ENCODE results near the gene VOPP1. TPM values are rescaled to one million over a fixed set of nuclear protein-coding genes. Genes with fewer than 3 reads are reported as not detected.

Gene VOPP1
- total and polyA plus RNA-seq, 9 of the 15 experiments (the other 6 are each of a cell fraction or from before 2014, with no cell fraction given), result 8.2 to 45.8 (median 31.2) TPM

- H3K27me3 ChIP-seq (ENCODE audit: control insufficient read depth in 2 of 2, insufficient read depth in 2 of 2, low read length in 2 of 2), result no peaks in the 10 kb centered on the region
- no peak overlapping the region for H3K4me3 ChIP-seq
- no peaks in the 10 kb centered on the region for H3K9me1 ChIP-seq (ENCODE audit: control insufficient read depth, insufficient read depth, low read length)
- H2AFZ ChIP-seq (ENCODE audit: low read depth, low read length), result no peak overlapping the region
- WGBS (ENCODE audit: insufficient coverage, low coverage, missing lambda C conversion rate), result 90% methylated on average over 6 of the region's 6 CpGs
- CTCF ChIA-PET (ENCODE audit: low intra/inter-chr PET ratio), result no interaction called here
- no peak for TF ChIP-seq ZNF586 (CRISPR knock-in tag; conservative IDR thresholded peaks at IDR 0.05)
- no peak for TF ChIP-seq BRD9 (IDR thresholded peaks at IDR 0.05; ENCODE audit: low read depth, partially characterized antibody)
- TF ChIP-seq MCM2 (IDR thresholded peaks at IDR 0.05; ENCODE audit: low read depth), result no peak
- no peak for TF ChIP-seq ZNF165 (CRISPR knock-in tag; IDR thresholded peaks at IDR 0.05; ENCODE audit: borderline replicate concordance)
- no peak for TF ChIP-seq ATF7 (IDR thresholded peaks at IDR 0.05)
- no peak for TF ChIP-seq ZBTB34 (CRISPR knock-in tag; IDR thresholded peaks at IDR 0.05)
- TF ChIP-seq HNRNPH1 (optimal IDR thresholded peaks at IDR 0.05; ENCODE audit: low read depth, low read length), result no peak
- TF ChIP-seq EZH2 (IDR thresholded peaks at IDR 0.05; ENCODE audit: borderline replicate concordance, low read depth, low read length), result no peak
- no peak for TF ChIP-seq ZBTB8A (IDR thresholded peaks at IDR 0.05; ENCODE audit: partially characterized antibody)
- TF ChIP-seq ZFP36 (IDR thresholded peaks at IDR 0.05; ENCODE audit: low read depth, low read length, partially characterized antibody), result no peak
- TF ChIP-seq ZNF436 (CRISPR knock-in tag; IDR thresholded peaks at IDR 0.05), result no peak
- no peaks in the 10 kb centered on the region for H3K79me2 ChIP-seq (ENCODE audit: control insufficient read depth, insufficient read depth, low read length)
- no peaks in the 10 kb centered on the region; the same call in 1 of the 2 replicates for H4K20me1 ChIP-seq (replicated peaks; ENCODE audit: control insufficient read depth, insufficient read depth, low read length)
- peaks cover 21% of the 10 kb centered on the region; the same call in 1 of the 3 replicates for H3K36me3 ChIP-seq (ENCODE audit: control insufficient read depth, insufficient read depth, low read length)
- H3K9ac ChIP-seq (ENCODE audit: insufficient read depth in 1 of 2, low read depth in 2 of 2, low read length in 2 of 2), result no peak overlapping the region
- peaks cover 0 to 8% of the 10 kb centered on the region in 2 experiments; a peak in 1 of 5 replicates for H3K4me1 ChIP-seq (replicated peaks in 1 of 2; ENCODE audit: control insufficient read depth in 2 of 2, insufficient read depth in 2 of 2, low read length in 2 of 2)
- FAIRE-seq (no peak), DNase-seq (ENCODE audit: extremely low read depth in 1 of 4, low spot score in 3 of 4) (no peak), ATAC-seq (no peak)
- H3K4me2 ChIP-seq (ENCODE audit: insufficient read depth, low read length), result no peak overlapping the region
- intact Hi-C loops (cut with micrococcal nuclease) (no loop called here), in situ Hi-C loops (cut with MboI) (no loop called here)
- BruUV-seq (replicated peaks), result no TSS peak
- no peak overlapping the region for H3K27ac ChIP-seq (ENCODE audit: extremely low read depth, low read depth, low read length)
- POLR2A ChIA-PET, result interaction anchor here (0.6 kb wide), 1 partner anchor 137 kb away, joined by 3 read pairs; no protein-coding TSS in a partner anchor
- H3K9me3 ChIP-seq (replicated peaks; ENCODE audit: control insufficient read depth, insufficient read depth, low read depth, low read length), result no peaks in the 10 kb centered on the region
These were observed 82.8 kb downstream of the VOPP1 start for GRCh38 chr7:55489552-55489951.
